ENCODE data around the gene CLSTN2.

CLSTN2 gene

DNA sequence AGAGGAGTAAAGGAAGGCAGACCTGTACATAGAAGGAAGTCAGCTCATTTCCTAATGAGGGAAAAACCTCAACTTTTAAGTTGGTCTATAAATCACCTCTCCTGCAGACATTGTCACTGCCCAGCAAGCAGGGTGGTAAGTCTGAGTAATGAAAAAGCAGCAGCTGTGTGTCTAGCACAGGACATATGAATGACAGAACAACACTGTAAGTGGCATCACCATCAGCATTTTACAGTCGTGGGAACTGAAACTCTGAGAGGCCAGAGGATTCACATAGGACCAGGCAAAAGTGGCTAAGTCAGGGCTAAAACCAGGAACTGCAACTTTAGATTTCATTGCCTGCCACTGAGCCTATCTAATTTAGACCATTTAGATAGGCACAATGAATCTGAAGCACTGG lies 235.6 kb downstream of the CLSTN2 start:
- H3K9me3 ChIP-seq (replicated peaks in 1 of 2; ENCODE audit: control insufficient read depth in 2 of 2, insufficient read depth in 1 of 2, low read depth in 1 of 2, low read length in 2 of 2) = no peaks in the 10 kb centered on the region
- no peak overlapping the region for H2BK5ac ChIP-seq (ENCODE audit: low read length)
- no peak overlapping the region for H3K4ac ChIP-seq (ENCODE audit: low read length)
- H3K4me3 ChIP-seq (ENCODE audit: low read length in 2 of 2) = no peak overlapping the region
- no peak overlapping the region for H2BK120ac ChIP-seq (ENCODE audit: low read depth, low read length)
- H3K27me3 ChIP-seq (ENCODE audit: control insufficient read depth in 3 of 3, insufficient read depth in 3 of 3, low read depth in 1 of 3, low read length in 3 of 3) = peaks cover 0 to 7% (median 0%) of the 10 kb centered on the region in 3 experiments
- no peak overlapping the region for H2AFZ ChIP-seq (ENCODE audit: low read length)
- no peak for DNase-seq (ENCODE audit: low spot score)
- no peak overlapping the region for H3K23ac ChIP-seq (ENCODE audit: low read depth, low read length, poor library complexity)
- no peaks in the 10 kb centered on the region for H3K79me1 ChIP-seq (ENCODE audit: low read depth, low read length)
- H2AK5ac ChIP-seq (ENCODE audit: low read depth, low read length) = no peak overlapping the region
- no peaks in the 10 kb centered on the region for H3K36me3 ChIP-seq (replicated peaks in 1 of 2; ENCODE audit: control insufficient read depth in 2 of 2, insufficient read depth in 2 of 2, low read length in 2 of 2)
- H2BK12ac ChIP-seq (ENCODE audit: low read length) = no peak overlapping the region
- no peak overlapping the region for H4K91ac ChIP-seq (ENCODE audit: low read depth, low read length, poor library complexity)
- H4K8ac ChIP-seq (ENCODE audit: low read depth, low read length) = no peak overlapping the region
- no peak overlapping the region for H2BK15ac ChIP-seq (ENCODE audit: low read length)
- no peak overlapping the region for H3K9ac ChIP-seq (ENCODE audit: low read depth, low read length, poor library complexity)
- H3K14ac ChIP-seq (ENCODE audit: low read length) = no peak overlapping the region
- no peak overlapping the region for H3K18ac ChIP-seq (ENCODE audit: low read length)
- WGBS, 2 donors (ENCODE audit: extremely low coverage in 2 of 2, insufficient read length in 2 of 2, insufficient replicate concordance in 1 of 2) = no CpG with 5 or more reads among the region's 1 CpG
- H3K27ac ChIP-seq (replicated peaks; ENCODE audit: low read length) = no peak overlapping the region
- H3K4me2 ChIP-seq (ENCODE audit: insufficient read depth, low read length, poor library complexity, severe bottlenecking) = no peak overlapping the region
- peaks cover 0 to 2% of the 10 kb centered on the region in 2 donors for H3K4me1 ChIP-seq (ENCODE audit: control insufficient read depth in 2 of 2, insufficient read depth in 1 of 2, low read depth in 1 of 2, low read length in 2 of 2)

DNA sequence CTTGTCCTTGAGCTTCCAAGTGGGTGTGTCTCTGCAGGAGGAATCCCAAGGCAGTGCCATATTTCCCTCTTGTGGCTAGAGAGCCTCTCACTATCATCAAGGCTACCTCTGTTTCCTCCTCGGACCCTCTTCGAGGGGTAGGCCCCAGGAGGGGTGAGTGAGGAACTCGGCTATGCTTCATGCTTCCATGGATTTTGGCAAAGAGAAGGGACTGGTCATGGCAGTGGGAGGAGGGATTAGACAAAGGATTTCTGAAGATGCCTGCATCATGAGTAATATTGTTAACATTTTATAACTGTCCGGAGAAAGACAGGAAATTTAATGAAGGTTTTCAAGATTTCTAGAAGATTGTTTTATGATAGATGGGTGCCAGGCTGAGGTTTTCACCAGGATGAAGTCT lies 241.5 kb downstream of the CLSTN2 start:
- no peak overlapping the region for H3K27ac ChIP-seq (replicated peaks; ENCODE audit: low read length)
- no peak for DNase-seq (ENCODE audit: low spot score)

DNA sequence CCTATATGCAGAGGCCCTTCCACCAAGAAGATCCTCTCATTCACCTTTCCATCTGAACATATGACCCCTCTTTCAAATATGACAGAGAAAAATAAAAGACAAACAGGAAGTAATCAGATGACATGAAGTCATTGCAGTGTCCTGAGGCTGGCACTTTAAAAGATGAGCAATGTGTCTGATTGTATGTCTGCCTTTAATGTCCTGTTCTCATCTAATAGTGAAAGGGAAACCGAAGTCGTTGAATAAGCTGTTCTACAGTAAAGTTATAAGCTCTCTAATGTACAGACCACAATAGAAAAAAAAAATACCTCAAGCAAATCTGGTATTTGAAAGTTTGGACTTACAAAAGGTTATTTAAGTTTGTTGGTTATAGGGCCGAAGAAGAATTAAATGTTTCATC lies 243.0 kb downstream of the CLSTN2 start:
- no peak overlapping the region for H2BK12ac ChIP-seq (ENCODE audit: low read length)
- H3K27ac ChIP-seq (replicated peaks; ENCODE audit: low read length) = no peak overlapping the region
- DNase-seq (ENCODE audit: low spot score) = no peak
- peaks cover 0 to 2% (median 0%) of the 10 kb centered on the region in 3 experiments for H3K27me3 ChIP-seq (ENCODE audit: control insufficient read depth in 3 of 3, insufficient read depth in 3 of 3, low read depth in 1 of 3, low read length in 3 of 3)
- H3K18ac ChIP-seq (ENCODE audit: low read length) = no peak overlapping the region
- H3K9me3 ChIP-seq (replicated peaks in 1 of 2; ENCODE audit: control insufficient read depth in 2 of 2, insufficient read depth in 1 of 2, low read depth in 1 of 2, low read length in 2 of 2) = no peaks in the 10 kb centered on the region
- no peak overlapping the region for H4K91ac ChIP-seq (ENCODE audit: low read depth, low read length, poor library complexity)
- H2BK5ac ChIP-seq (ENCODE audit: low read length) = no peak overlapping the region
- no peak overlapping the region for H3K4ac ChIP-seq (ENCODE audit: low read length)
- no peak overlapping the region for H3K14ac ChIP-seq (ENCODE audit: low read length)
- H2BK120ac ChIP-seq (ENCODE audit: low read depth, low read length) = no peak overlapping the region
- H3K9ac ChIP-seq (ENCODE audit: low read depth, low read length, poor library complexity) = no peak overlapping the region
- no peak overlapping the region for H3K4me2 ChIP-seq (ENCODE audit: insufficient read depth, low read length, poor library complexity, severe bottlenecking)
- H3K79me1 ChIP-seq (ENCODE audit: low read depth, low read length) = no peaks in the 10 kb centered on the region
- no peak overlapping the region for H2BK15ac ChIP-seq (ENCODE audit: low read length)
- H3K36me3 ChIP-seq (replicated peaks in 1 of 2; ENCODE audit: control insufficient read depth in 2 of 2, insufficient read depth in 2 of 2, low read length in 2 of 2) = no peaks in the 10 kb centered on the region
- no peaks in the 10 kb centered on the region for H3K4me1 ChIP-seq (ENCODE audit: control insufficient read depth in 2 of 2, insufficient read depth in 1 of 2, low read depth in 1 of 2, low read length in 2 of 2)
- WGBS, 2 donors (ENCODE audit: extremely low coverage in 2 of 2, insufficient read length in 2 of 2, insufficient replicate concordance in 1 of 2) = no CpG with 5 or more reads among the region's 3 CpGs
- no peak overlapping the region for H4K8ac ChIP-seq (ENCODE audit: low read depth, low read length)
- H2AFZ ChIP-seq (ENCODE audit: low read length) = no peak overlapping the region
- no peak overlapping the region for H3K4me3 ChIP-seq (ENCODE audit: low read length in 2 of 2)
- H3K23ac ChIP-seq (ENCODE audit: low read depth, low read length, poor library complexity) = no peak overlapping the region
- no peak overlapping the region for H2AK5ac ChIP-seq (ENCODE audit: low read depth, low read length)

More for the DNA sequence above, 241.5 kb downstream of the CLSTN2 start:
- Histone ChIP-seq H4K8ac (ENCODE audit: low read depth, low read length) (no peak overlapping the region), H2BK12ac (ENCODE audit: low read length) (no peak overlapping the region), H3K27me3 (ENCODE audit: control insufficient read depth in 3 of 3, insufficient read depth in 3 of 3, low read depth in 1 of 3, low read length in 3 of 3) (peaks cover 0 to 2% (median 0%) of the 10 kb centered on the region in 3 experiments), H3K18ac (ENCODE audit: low read length) (no peak overlapping the region), H3K14ac (ENCODE audit: low read length) (no peak overlapping the region), H3K9me3 (replicated peaks in 1 of 2; ENCODE audit: control insufficient read depth in 2 of 2, insufficient read depth in 1 of 2, low read depth in 1 of 2, low read length in 2 of 2) (no peaks in the 10 kb centered on the region), H3K4ac (ENCODE audit: low read length) (no peak overlapping the region), H3K23ac (ENCODE audit: low read depth, low read length, poor library complexity) (no peak overlapping the region), H2BK15ac (ENCODE audit: low read length) (no peak overlapping the region), H2AK5ac (ENCODE audit: low read depth, low read length) (no peak overlapping the region), H3K9ac (ENCODE audit: low read depth, low read length, poor library complexity) (no peak overlapping the region), H3K4me2 (ENCODE audit: insufficient read depth, low read length, poor library complexity, severe bottlenecking) (no peak overlapping the region), H4K91ac (ENCODE audit: low read depth, low read length, poor library complexity) (no peak overlapping the region), H2AFZ (ENCODE audit: low read length) (no peak overlapping the region), H3K4me3 (ENCODE audit: low read length in 2 of 2) (no peak overlapping the region), H3K79me1 (ENCODE audit: low read depth, low read length) (no peaks in the 10 kb centered on the region), H2BK5ac (ENCODE audit: low read length) (no peak overlapping the region), H3K4me1 (ENCODE audit: control insufficient read depth in 2 of 2, insufficient read depth in 1 of 2, low read depth in 1 of 2, low read length in 2 of 2) (no peaks in the 10 kb centered on the region), H3K36me3 (replicated peaks in 1 of 2; ENCODE audit: control insufficient read depth in 2 of 2, insufficient read depth in 2 of 2, low read length in 2 of 2) (no peaks in the 10 kb centered on the region), H2BK120ac (ENCODE audit: low read depth, low read length) (no peak overlapping the region)
- WGBS, 2 donors (ENCODE audit: extremely low coverage in 2 of 2, insufficient read length in 2 of 2, insufficient replicate concordance in 1 of 2) = no CpG with 5 or more reads among the region's 4 CpGs

- Histone ChIP-seq H2BK120ac (ENCODE audit: low read depth, low read length) (no peak overlapping the region), H2BK5ac (ENCODE audit: low read length) (no peak overlapping the region), H3K4ac (ENCODE audit: low read length) (no peak overlapping the region), H3K4me3 (ENCODE audit: low read length in 2 of 2) (no peak overlapping the region), H3K9me3 (replicated peaks in 1 of 2; ENCODE audit: control insufficient read depth in 2 of 2, insufficient read depth in 1 of 2, low read depth in 1 of 2, low read length in 2 of 2) (no peaks in the 10 kb centered on the region), H3K9ac (ENCODE audit: low read depth, low read length, poor library complexity) (no peak overlapping the region), H2BK12ac (ENCODE audit: low read length) (no peak overlapping the region), H3K4me2 (ENCODE audit: insufficient read depth, low read length, poor library complexity, severe bottlenecking) (no peak overlapping the region), H2AFZ (ENCODE audit: low read length) (no peak overlapping the region), H2AK5ac (ENCODE audit: low read depth, low read length) (no peak overlapping the region), H3K4me1 (ENCODE audit: control insufficient read depth in 2 of 2, insufficient read depth in 1 of 2, low read depth in 1 of 2, low read length in 2 of 2) (no peaks in the 10 kb centered on the region), H4K91ac (ENCODE audit: low read depth, low read length, poor library complexity) (no peak overlapping the region), H3K14ac (ENCODE audit: low read length) (no peak overlapping the region), H3K79me1 (ENCODE audit: low read depth, low read length) (no peaks in the 10 kb centered on the region), H3K36me3 (replicated peaks in 1 of 2; ENCODE audit: control insufficient read depth in 2 of 2, insufficient read depth in 2 of 2, low read length in 2 of 2) (no peaks in the 10 kb centered on the region), H3K27me3 (ENCODE audit: control insufficient read depth in 3 of 3, insufficient read depth in 3 of 3, low read depth in 1 of 3, low read length in 3 of 3) (peaks cover 0 to 2% (median 0%) of the 10 kb centered on the region in 3 experiments), H2BK15ac (ENCODE audit: low read length) (no peak overlapping the region), H3K18ac (ENCODE audit: low read length) (no peak overlapping the region), H3K23ac (ENCODE audit: low read depth, low read length, poor library complexity) (no peak overlapping the region), H4K8ac (ENCODE audit: low read depth, low read length) (no peak overlapping the region), H3K27ac (replicated peaks; ENCODE audit: low read length) (no peak overlapping the region)
- DNase-seq (ENCODE audit: low spot score) = no peak
- WGBS, 2 donors (ENCODE audit: extremely low coverage in 2 of 2, insufficient read length in 2 of 2, insufficient replicate concordance in 1 of 2) = no CpG with 5 or more reads among the region's 5 CpGs
Observed at GRCh38 chr3:140178482-140178881, 243.5 kb downstream of the CLSTN2 start.

Measured in neuronal stem cell (in vitro differentiated cells).